H1 (cell line): Measurements from ENCODE around the gene CXCL10.

Experiments used
- JUND ChIP-seq: IDR thresholded peaks from 2 replicates; pipeline ENCODE4 v1.6.1; 2011; ENCODE audit warnings: mild to moderate bottlenecking, improper control_type of control experiment, low read length
- POLR2A ChIP-seq, 2 experiments: IDR thresholded peaks; 1 replicate in 1 of 2; 2 replicates in 1 of 2; pipeline ENCODE4 v1.6.1; 2011; ENCODE audit warnings: low read depth in 2 of 2, low read length in 2 of 2, mild to moderate bottlenecking in 2 of 2; ENCODE audit errors: control extremely low read depth in 1 of 2
- RFX5 ChIP-seq: IDR thresholded peaks from 2 replicates; pipeline ENCODE4 v1.6.1; 2011; ENCODE audit warnings: low read depth, low read length, improper control_type of control experiment, borderline replicate concordance
- RNF2 ChIP-seq: fragments of 200-900, 300-1000 bp; sonication (generic); IDR thresholded peaks from 2 replicates; pipeline ENCODE4 v1.7.1; 2016; ENCODE audit warnings: borderline replicate concordance, low read depth, mild to moderate bottlenecking, antibody characterized with exemption, low read length; ENCODE audit not compliant: poor library complexity, severe bottlenecking; ENCODE audit errors: missing control alignments
- SAP30 ChIP-seq: fragments of 300-600 bp; sonication (generic); IDR thresholded peaks from 2 replicates; pipeline ENCODE4 v1.7.1; 2012; ENCODE audit warnings: low read length, moderate library complexity, mild to moderate bottlenecking, inconsistent platforms; ENCODE audit not compliant: insufficient read depth, insufficient replicate concordance
- SIN3A ChIP-seq, 2 experiments: IDR thresholded peaks in 1 of 2; conservative IDR thresholded peaks in 1 of 2; 2 replicates each; pipeline ENCODE4 v1.6.1; 2011 to 2012; ENCODE audit warnings: low read length in 2 of 2, improper control_type of control experiment in 1 of 2, low read depth in 1 of 2, mild to moderate bottlenecking in 1 of 2
- TAF1 ChIP-seq: IDR thresholded peaks from 2 replicates; pipeline ENCODE4 v1.6.1; 2011; ENCODE audit warnings: mild to moderate bottlenecking, low read depth, low read length
- TF ChIP-seq, protein P1 (sequence below): IDR thresholded peaks from 2 replicates; pipeline ENCODE4 v1.6.1; 2012; ENCODE audit warnings: inconsistent platforms

DNA sequence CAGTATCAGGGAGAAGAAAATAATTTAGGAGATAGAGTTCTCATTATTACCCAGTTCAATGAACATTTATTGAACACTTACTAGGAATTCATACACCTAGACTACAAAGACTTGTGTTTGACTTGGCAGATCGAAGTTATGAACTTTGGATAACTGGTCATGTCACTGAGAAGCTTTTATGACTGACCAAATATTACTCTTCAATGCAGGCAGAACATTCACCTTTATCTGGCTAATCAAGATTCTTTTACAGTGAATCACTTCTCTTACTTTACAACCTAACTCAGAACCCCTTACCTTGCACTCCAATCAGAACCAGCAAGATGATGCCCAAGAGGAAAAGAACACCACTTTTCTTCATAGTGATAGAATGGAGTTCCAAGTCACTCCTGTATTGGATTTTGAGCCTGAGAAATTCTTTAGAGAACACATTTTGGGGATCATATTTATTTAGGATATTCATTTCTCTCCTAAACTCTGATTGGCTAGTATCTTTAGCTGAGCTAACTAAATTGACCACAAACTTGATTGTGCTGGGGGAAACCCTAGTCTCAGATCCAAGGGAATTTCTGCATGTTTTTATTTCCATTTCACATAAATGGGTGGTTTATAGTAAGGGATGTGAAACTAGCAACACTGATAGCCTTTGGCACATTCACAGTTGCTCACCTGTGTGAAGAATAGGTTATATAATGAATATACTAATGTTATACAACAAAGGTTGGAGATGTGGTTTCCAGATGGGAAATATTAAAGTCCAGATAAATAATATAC is 16.0 kb downstream of the CXCL10 start, which contains the start of gene CXCL9:
- TF ChIP-seq SIN3A (conservative IDR thresholded peaks at IDR 0.05 in 1 of 2, IDR thresholded peaks at IDR 0.05 in 1 of 2; ENCODE audit: low read depth in 1 of 2, low read length in 2 of 2) (no peak), SAP30 (no peak), TAF1 (no peak), RNF2 (no peak), JUND (no peak), RFX5 (no peak), POLR2A (IDR thresholded peaks at IDR 0.05; ENCODE audit: control extremely low read depth in 1 of 2, low read depth in 2 of 2, low read length in 2 of 2) (no peak)
- TF ChIP-seq, protein P1, sequence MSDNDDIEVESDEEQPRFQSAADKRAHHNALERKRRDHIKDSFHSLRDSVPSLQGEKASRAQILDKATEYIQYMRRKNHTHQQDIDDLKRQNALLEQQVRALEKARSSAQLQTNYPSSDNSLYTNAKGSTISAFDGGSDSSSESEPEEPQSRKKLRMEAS, result no peak
